Ovary (tissue), 3 donors: ENCODE measurements around the gene BUB1B.

Source experiments
- EP300 ChIP-seq: sonication (generic); formaldehyde crosslinking; IDR thresholded peaks from one replicate; pipeline ENCODE4 v1.6.1; 2017; ENCODE audit warnings: antibody characterized with exemption
- TF ChIP-seq, protein P1 (sequence below), 3 donors: fragments of 450-650 bp in 2 of 3; fragments of 200-600 bp in 1 of 3; IDR thresholded peaks; one replicate each; pipeline versions ENCODE4 v1.5.1 to v1.8.0; 2016 to 2022; ENCODE audit warnings: antibody characterized with exemption in 3 of 3, mild to moderate bottlenecking in 1 of 3
- donor health status: DM: no; HTN: no; CAD: no.

DNA sequence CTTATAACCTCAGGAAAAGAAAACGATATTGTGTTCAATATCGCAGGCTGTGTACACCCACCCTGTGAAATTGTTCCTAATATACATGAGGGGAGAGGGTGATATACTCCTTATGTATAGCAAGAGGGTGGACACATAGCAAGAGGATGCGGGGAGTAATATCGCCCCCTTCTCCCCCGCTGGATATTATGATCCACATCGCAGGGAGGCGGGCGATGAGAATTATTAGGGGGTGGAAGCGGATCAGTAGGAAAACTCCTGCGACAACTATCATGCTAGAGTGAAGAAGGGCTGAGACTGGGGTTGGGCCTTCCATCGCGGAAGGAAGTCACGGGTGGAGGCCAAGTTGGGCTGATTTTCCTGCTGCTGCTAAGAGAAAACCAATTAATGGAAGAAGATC is 27.3 kb upstream of the BUB1B start:
- TF ChIP-seq, protein P1, sequence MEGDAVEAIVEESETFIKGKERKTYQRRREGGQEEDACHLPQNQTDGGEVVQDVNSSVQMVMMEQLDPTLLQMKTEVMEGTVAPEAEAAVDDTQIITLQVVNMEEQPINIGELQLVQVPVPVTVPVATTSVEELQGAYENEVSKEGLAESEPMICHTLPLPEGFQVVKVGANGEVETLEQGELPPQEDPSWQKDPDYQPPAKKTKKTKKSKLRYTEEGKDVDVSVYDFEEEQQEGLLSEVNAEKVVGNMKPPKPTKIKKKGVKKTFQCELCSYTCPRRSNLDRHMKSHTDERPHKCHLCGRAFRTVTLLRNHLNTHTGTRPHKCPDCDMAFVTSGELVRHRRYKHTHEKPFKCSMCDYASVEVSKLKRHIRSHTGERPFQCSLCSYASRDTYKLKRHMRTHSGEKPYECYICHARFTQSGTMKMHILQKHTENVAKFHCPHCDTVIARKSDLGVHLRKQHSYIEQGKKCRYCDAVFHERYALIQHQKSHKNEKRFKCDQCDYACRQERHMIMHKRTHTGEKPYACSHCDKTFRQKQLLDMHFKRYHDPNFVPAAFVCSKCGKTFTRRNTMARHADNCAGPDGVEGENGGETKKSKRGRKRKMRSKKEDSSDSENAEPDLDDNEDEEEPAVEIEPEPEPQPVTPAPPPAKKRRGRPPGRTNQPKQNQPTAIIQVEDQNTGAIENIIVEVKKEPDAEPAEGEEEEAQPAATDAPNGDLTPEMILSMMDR (IDR thresholded peaks at IDR 0.05), result no peak
- TF ChIP-seq EP300, result no peak
